Suprapubic skin (tissue), 4 donors: Measurements from ENCODE around the gene RHOA.

Source experiments
- EP300 ChIP-seq: sonication (generic); formaldehyde crosslinking; IDR thresholded peaks from one replicate; pipeline ENCODE4 v1.6.1; 2017; ENCODE audit warnings: antibody characterized with exemption
- POLR2A ChIP-seq, 2 donors: fragments of 450-650 bp; IDR thresholded peaks; one replicate each; pipeline ENCODE4 v1.6.1; 2017; ENCODE audit warnings: antibody characterized with exemption in 2 of 2, mild to moderate bottlenecking in 2 of 2, moderate library complexity in 2 of 2
- POLR2AphosphoS5 ChIP-seq, 3 donors: sonication (generic); formaldehyde crosslinking; IDR thresholded peaks; one replicate each; pipeline ENCODE4 v1.6.1; 2017; ENCODE audit warnings: antibody characterized with exemption in 3 of 3
- TF ChIP-seq, protein P1 (sequence below), 2 donors: fragments of 200-600 bp in 1 of 2; fragments of 450-650 bp in 1 of 2; sonication (generic) in 1 of 2; IDR thresholded peaks; one replicate each; pipeline ENCODE4 v1.5.1; 2016 to 2019; ENCODE audit warnings: antibody characterized with exemption in 2 of 2, mild to moderate bottlenecking in 1 of 2, moderate library complexity in 1 of 2

DNA sequence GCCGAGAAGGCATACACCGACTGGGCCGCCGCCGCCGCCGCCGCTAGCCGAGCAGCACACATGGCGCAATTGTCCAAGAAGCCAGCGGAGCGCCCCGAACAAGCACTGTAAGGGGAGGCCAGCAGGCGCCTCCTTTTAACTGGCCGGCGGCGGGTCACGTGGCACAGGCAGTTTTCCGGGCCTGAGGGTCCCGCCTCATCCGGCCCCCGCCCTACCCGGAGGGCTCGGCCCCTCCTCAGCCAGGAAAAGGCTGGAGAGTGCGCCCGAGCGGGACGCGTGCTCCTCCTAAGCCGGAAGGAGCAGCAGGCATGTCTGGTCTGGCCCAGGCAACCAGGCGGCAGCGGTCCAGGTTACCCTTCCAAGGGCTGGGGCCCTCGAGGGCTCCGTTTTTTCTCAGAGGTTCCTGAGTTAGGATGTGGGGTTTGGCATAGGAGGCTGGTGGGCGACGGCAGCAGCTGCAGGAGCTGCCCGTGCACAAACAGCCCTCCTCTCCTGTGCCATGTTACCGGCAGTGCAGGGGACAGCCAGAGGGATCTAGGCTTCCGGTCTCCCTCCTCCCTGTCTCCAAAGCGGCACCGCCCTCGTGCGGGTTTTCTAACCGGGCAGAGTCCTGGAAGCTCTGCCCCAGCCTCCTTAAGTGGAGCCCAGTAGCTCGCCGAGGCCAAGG lies 53.4 kb downstream of the RHOA start, which contains the start of gene GPX1:
- TF ChIP-seq, protein P1, sequence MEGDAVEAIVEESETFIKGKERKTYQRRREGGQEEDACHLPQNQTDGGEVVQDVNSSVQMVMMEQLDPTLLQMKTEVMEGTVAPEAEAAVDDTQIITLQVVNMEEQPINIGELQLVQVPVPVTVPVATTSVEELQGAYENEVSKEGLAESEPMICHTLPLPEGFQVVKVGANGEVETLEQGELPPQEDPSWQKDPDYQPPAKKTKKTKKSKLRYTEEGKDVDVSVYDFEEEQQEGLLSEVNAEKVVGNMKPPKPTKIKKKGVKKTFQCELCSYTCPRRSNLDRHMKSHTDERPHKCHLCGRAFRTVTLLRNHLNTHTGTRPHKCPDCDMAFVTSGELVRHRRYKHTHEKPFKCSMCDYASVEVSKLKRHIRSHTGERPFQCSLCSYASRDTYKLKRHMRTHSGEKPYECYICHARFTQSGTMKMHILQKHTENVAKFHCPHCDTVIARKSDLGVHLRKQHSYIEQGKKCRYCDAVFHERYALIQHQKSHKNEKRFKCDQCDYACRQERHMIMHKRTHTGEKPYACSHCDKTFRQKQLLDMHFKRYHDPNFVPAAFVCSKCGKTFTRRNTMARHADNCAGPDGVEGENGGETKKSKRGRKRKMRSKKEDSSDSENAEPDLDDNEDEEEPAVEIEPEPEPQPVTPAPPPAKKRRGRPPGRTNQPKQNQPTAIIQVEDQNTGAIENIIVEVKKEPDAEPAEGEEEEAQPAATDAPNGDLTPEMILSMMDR (IDR thresholded peaks at IDR 0.05), result no peak
- TF ChIP-seq POLR2A (IDR thresholded peaks at IDR 0.05) (peak; percentile 88 to 97), EP300 (no peak), POLR2AphosphoS5 (IDR thresholded peaks at IDR 0.05) (peak; percentile 56 to 94 (median 93))
